MM.1S (cell line): ENCODE measurements around the gene PER2.

Experiments used
- EZH2 ChIP-seq: fragments of 300-600 bp; sonication (generic); optimal IDR thresholded peaks from 2 replicates; pipeline ENCODE3; 2017; ENCODE audit warnings: low read depth, mild to moderate bottlenecking, antibody characterized with exemption, low read length, mixed read lengths
- TF ChIP-seq, protein P1 (sequence below): fragments of 300-600 bp; sonication (generic); IDR thresholded peaks from 2 replicates; pipeline ENCODE4 v1.5.1; 2016; ENCODE audit warnings: antibody characterized with exemption, low read length, mixed read lengths

DNA sequence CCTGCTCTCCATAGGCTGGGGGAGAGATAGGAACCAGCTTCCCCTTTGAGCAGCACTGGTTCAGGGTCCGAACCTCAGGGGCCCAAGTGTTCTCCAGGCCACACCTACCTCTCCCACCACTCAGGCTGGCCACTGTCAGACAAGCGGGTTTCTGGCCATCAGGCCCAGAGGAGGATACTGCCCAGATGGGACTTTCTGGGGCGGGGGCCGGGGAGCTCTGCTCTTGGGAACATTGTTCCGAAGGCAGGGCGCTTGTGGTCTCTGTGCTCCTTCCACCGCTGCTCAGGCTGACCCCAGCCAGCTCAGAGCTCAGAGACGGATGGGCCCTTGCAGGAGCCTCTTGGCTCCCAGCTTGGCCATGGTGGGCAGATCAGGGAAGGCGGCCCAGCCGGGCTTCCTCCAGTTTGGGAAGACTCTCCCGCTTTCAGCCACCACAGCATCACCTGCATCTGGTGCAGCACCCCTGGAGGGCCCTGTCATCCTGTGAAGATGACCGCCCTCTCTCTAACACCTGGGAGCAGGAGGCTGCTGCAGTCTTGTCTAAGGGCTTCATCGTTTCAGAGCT is 26.7 kb upstream of the PER2 start:
- no peak for TF ChIP-seq EZH2
- TF ChIP-seq, protein P1, sequence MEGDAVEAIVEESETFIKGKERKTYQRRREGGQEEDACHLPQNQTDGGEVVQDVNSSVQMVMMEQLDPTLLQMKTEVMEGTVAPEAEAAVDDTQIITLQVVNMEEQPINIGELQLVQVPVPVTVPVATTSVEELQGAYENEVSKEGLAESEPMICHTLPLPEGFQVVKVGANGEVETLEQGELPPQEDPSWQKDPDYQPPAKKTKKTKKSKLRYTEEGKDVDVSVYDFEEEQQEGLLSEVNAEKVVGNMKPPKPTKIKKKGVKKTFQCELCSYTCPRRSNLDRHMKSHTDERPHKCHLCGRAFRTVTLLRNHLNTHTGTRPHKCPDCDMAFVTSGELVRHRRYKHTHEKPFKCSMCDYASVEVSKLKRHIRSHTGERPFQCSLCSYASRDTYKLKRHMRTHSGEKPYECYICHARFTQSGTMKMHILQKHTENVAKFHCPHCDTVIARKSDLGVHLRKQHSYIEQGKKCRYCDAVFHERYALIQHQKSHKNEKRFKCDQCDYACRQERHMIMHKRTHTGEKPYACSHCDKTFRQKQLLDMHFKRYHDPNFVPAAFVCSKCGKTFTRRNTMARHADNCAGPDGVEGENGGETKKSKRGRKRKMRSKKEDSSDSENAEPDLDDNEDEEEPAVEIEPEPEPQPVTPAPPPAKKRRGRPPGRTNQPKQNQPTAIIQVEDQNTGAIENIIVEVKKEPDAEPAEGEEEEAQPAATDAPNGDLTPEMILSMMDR: no peak
